Smooth muscle cell (in vitro differentiated cells): ENCODE data around the gene SOD3. TPM values are rescaled to one million over a fixed set of nuclear protein-coding genes. Genes with fewer than 3 reads are reported as not detected.

ENCODE experiments used
- DNase-seq: peaks from one replicate; lab custom pipeline; 2025; ENCODE audit not compliant: unreplicated experiment; lab: John Stamatoyannopoulos, UW
- H2AFZ ChIP-seq: fragments of 200-600 bp; sonication (generic); 2 replicates; pipeline ENCODE4 v1.6.0; 2016; ENCODE audit warnings: antibody characterized with exemption, low read depth, mild to moderate bottlenecking
- H3F3A ChIP-seq: fragments of 200-600 bp; sonication (generic); 2 replicates; pipeline ENCODE4 v1.6.0; 2017; ENCODE audit warnings: antibody characterized with exemption, low read depth
- H3K27ac ChIP-seq: fragments of 200-600 bp; sonication (generic); 2 replicates; pipeline ENCODE4 v1.5.1; 2016; ENCODE audit warnings: low read depth, mild to moderate bottlenecking
- H3K27me3 ChIP-seq: fragments of 200-600 bp; sonication (generic); 2 replicates; pipeline ENCODE4 v1.6.1; 2016; ENCODE audit warnings: low read depth, mild to moderate bottlenecking
- H3K36me3 ChIP-seq: fragments of 200-600 bp; sonication (generic); 2 replicates; pipeline ENCODE4 v1.5.1; 2016; ENCODE audit warnings: low read depth
- H3K4me1 ChIP-seq: fragments of 200-600 bp; sonication (generic); 2 replicates; pipeline ENCODE4 v1.5.1; 2016; ENCODE audit warnings: low read depth
- H3K4me2 ChIP-seq: fragments of 200-600 bp; sonication (generic); 2 replicates; pipeline ENCODE4 v1.6.0; 2016; ENCODE audit warnings: mild to moderate bottlenecking
- H3K4me3 ChIP-seq: fragments of 200-600 bp; sonication (generic); 2 replicates; pipeline ENCODE4 v1.5.1; 2016; ENCODE audit warnings: mild to moderate bottlenecking
- H3K79me2 ChIP-seq: fragments of 200-600 bp; sonication (generic); 2 replicates; pipeline ENCODE4 v1.6.0; 2016; ENCODE audit warnings: low read depth, mild to moderate bottlenecking
- H3K9ac ChIP-seq: fragments of 200-600 bp; sonication (generic); 2 replicates; pipeline ENCODE4 v1.6.0; 2016; ENCODE audit warnings: low read depth
- H3K9me3 ChIP-seq: fragments of 200-600 bp; sonication (generic); replicated peaks from 2 replicates; pipeline ENCODE4 v1.5.1; 2016; ENCODE audit warnings: low read depth
- H4K20me1 ChIP-seq: fragments of 200-600 bp; sonication (generic); 2 replicates; pipeline ENCODE4 v1.6.0; 2016; ENCODE audit warnings: low read depth
- CTCF ChIP-seq: fragments of 200-600 bp; sonication (generic); IDR thresholded peaks from 2 replicates; pipeline ENCODE4 v1.5.1; 2017; ENCODE audit warnings: borderline replicate concordance, mild to moderate bottlenecking, antibody characterized with exemption; ENCODE audit not compliant: insufficient read depth, poor library complexity, severe bottlenecking
- WGBS: methylation state at CpG from one replicate; pipeline ENCODE4 v1.1.7; 2016; ENCODE audit warnings: low lambda C conversion rate; 5-methylcytosine and 5-hydroxymethylcytosine counted together
- polyA plus RNA-seq: library from polyadenylated mRNA; unstranded; fragments of >200 nt; fragmentation: Nextera tagmentation; extraction: Ambion mirVana; gene quantifications from 2 replicates; pipeline ENCODE4 v1.2.1, GENCODE V29; 2016
- total RNA-seq: library from RNA; depleted of rRNA; stranded (reverse); fragments of >200 nt; gene quantifications from 2 replicates; pipeline ENCODE4 v1.2.3, GENCODE V29; 2014

Gene SOD3
- total and polyA plus RNA-seq, 2 experiments from 2014 or later, result 24.4 to 71.9 TPM

GRCh38 chr4:24748758-24749350, 46.5 kb upstream of the SOD3 start:
- Histone ChIP-seq H3K79me2 (no peaks in the 10 kb centered on the region), H4K20me1 (no peaks in the 10 kb centered on the region), H3K9me3 (no peaks in the 10 kb centered on the region), H3K36me3 (no peaks in the 10 kb centered on the region), H3K9ac (no peak overlapping the region), H3F3A (no peaks in the 10 kb centered on the region), H3K4me3 (no peak overlapping the region), H2AFZ (no peak overlapping the region), H3K4me1 (peaks cover 12% of the 10 kb centered on the region), H3K4me2 (no peak overlapping the region), H3K27ac (no peak overlapping the region), H3K27me3 (no peaks in the 10 kb centered on the region)
- 88% methylated on average over 10 of the region's 10 CpGs for WGBS
- no peak for TF ChIP-seq CTCF
- DNase-seq, result no peak

GRCh38 chr4:24750106-24750505, 45.3 kb upstream of the SOD3 start:
- no peak for DNase-seq
- Histone ChIP-seq H3K4me1 (peaks cover 1% of the 10 kb centered on the region), H3K4me3 (no peak overlapping the region), H3K9ac (no peak overlapping the region), H2AFZ (no peak overlapping the region), H3K27me3 (no peaks in the 10 kb centered on the region), H3K79me2 (no peaks in the 10 kb centered on the region), H4K20me1 (no peaks in the 10 kb centered on the region), H3K27ac (no peak overlapping the region), H3F3A (no peaks in the 10 kb centered on the region), H3K9me3 (no peaks in the 10 kb centered on the region), H3K4me2 (no peak overlapping the region), H3K36me3 (no peaks in the 10 kb centered on the region)
- WGBS, result 86% methylated on average over 3 of the region's 3 CpGs
- no peak for TF ChIP-seq CTCF

DNA sequence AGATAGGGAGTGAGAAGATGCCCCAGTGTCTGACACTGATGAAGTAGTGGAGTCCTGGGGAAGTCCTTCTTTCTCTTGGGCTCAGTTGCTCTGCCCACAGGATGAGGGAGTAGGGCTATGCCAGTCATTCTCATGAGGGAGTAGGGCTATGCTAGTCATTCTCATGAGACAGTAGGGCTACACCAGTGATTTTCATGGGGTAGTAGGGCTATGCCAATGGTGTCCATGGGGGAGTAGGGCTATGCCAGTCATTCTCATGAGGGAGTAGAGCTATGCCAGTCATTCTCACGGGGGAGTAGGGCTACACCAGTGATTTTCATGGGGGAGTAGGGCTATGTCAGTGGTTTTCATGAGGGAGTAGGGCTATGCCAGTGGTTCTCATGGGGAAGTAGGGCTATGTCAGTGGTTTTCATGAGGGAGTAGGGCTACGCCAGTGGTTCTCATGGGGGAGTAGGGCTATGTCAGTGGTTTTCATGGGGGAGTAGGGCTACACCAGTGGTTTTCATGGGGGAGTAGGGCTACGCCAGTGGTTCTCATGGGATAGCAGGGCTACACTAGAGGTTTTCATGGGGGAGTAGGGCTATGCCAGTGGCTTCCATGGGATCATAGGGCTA, 43.3 kb upstream of the SOD3 start:
- WGBS, result 98% methylated on average over 3 of the region's 3 CpGs
- H3K4me3 ChIP-seq, result no peak overlapping the region
- H3K79me2 ChIP-seq, result no peaks in the 10 kb centered on the region
- no peak overlapping the region for H3K4me2 ChIP-seq
- H3K36me3 ChIP-seq, result peaks cover 7% of the 10 kb centered on the region
- no peaks in the 10 kb centered on the region for H4K20me1 ChIP-seq
- H2AFZ ChIP-seq, result no peak overlapping the region
- peaks cover 10% of the 10 kb centered on the region for H3K9me3 ChIP-seq
- no peak overlapping the region for H3K27ac ChIP-seq
- H3K9ac ChIP-seq, result no peak overlapping the region
- no peaks in the 10 kb centered on the region for H3K27me3 ChIP-seq
- TF ChIP-seq CTCF, result no peak
- H3K4me1 ChIP-seq, result no peaks in the 10 kb centered on the region
- no peaks in the 10 kb centered on the region for H3F3A ChIP-seq
- DNase-seq, result no peak

DNA sequence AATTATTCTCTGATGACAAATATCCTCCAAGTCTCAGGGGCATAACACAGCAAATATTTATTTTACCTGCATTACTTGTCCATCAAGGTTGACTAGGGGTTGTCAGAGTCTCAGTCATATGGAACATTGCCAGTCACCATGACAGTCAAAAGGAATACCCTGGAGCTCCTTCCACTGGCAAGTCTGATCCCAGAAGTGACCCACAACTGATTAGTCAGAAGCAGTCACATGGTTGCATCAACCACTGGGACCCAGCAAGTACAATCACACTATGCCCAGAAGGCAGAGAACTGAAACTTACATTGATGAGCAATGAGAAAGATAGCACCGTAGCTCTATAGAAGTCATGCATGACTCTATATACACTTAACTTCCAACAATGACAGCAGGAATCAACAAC, 41.9 kb upstream of the SOD3 start:
- Histone ChIP-seq H3K79me2 (no peaks in the 10 kb centered on the region), H3K4me3 (no peak overlapping the region), H3K9me3 (peaks cover 10% of the 10 kb centered on the region), H3K4me2 (no peak overlapping the region), H3K9ac (no peak overlapping the region), H3K27me3 (no peaks in the 10 kb centered on the region), H4K20me1 (no peaks in the 10 kb centered on the region), H3K27ac (peak overlapping the region; percentile 57), H3F3A (no peaks in the 10 kb centered on the region), H3K36me3 (peaks cover 7% of the 10 kb centered on the region), H2AFZ (no peak overlapping the region), H3K4me1 (no peaks in the 10 kb centered on the region)
- TF ChIP-seq CTCF, result no peak
- 30% methylated on average over 1 of the region's 1 CpG for WGBS
- no peak for DNase-seq
